HL-60 (cell line): ENCODE data around the gene KIAA1217.

Experiments used
- DNase-seq, 2 experiments: peaks; one replicate each; pipeline ENCODE4 v3.0.0-alpha.2; 2010 to 2020; ENCODE audit warnings: low read depth in 1 of 2, low spot score in 1 of 2
- H3K27ac ChIP-seq: fragments of 250-450 bp; sonication (Bioruptor Pico); replicated peaks from 2 replicates; pipeline ENCODE4 v1.5.1; 2020; ENCODE audit warnings: mild to moderate bottlenecking, moderate library complexity
- H3K27me3 ChIP-seq: fragments of 250-450 bp; sonication (Bioruptor Pico); 2 replicates; pipeline ENCODE4 v1.5.1; 2021; ENCODE audit warnings: mild to moderate bottlenecking, moderate library complexity; ENCODE audit not compliant: insufficient read depth, poor library complexity, severe bottlenecking
- H3K4me3 ChIP-seq: replicated peaks from 2 replicates; pipeline ENCODE4 v1.5.1; 2011; ENCODE audit warnings: mild to moderate bottlenecking, control low read depth, low read length; ENCODE audit not compliant: insufficient read depth
- CTCF ChIP-seq: IDR thresholded peaks from one replicate; pipeline ENCODE4 v1.5.1; 2011; ENCODE audit warnings: low read length, control low read depth, inconsistent platforms; ENCODE audit not compliant: insufficient read depth
- GABPA ChIP-seq: IDR thresholded peaks from 2 replicates; pipeline ENCODE4 v1.6.1; 2012; ENCODE audit warnings: low read depth
- POLR2AphosphoS5 ChIP-seq: IDR thresholded peaks from 2 replicates; pipeline ENCODE4 v1.6.1; 2012; ENCODE audit warnings: low read depth
- SPI1 ChIP-seq: IDR thresholded peaks from 2 replicates; pipeline ENCODE4 v1.6.1; 2012; ENCODE audit warnings: low read depth, mild to moderate bottlenecking, borderline replicate concordance
- TF ChIP-seq, protein P1 (sequence below): IDR thresholded peaks from 2 replicates; pipeline ENCODE4 v1.6.1; 2012; ENCODE audit warnings: low read depth; ENCODE audit not compliant: insufficient replicate concordance

KIAA1217 gene

GRCh38 chr10:24484771-24485170, 275.8 kb downstream of the KIAA1217 start:
- Histone ChIP-seq H3K4me3 (no peak overlapping the region), H3K27me3 (no peaks in the 10 kb centered on the region), H3K27ac (no peak overlapping the region)
- TF ChIP-seq POLR2AphosphoS5, result no peak
- TF ChIP-seq GABPA, result no peak
- TF ChIP-seq, protein P1, sequence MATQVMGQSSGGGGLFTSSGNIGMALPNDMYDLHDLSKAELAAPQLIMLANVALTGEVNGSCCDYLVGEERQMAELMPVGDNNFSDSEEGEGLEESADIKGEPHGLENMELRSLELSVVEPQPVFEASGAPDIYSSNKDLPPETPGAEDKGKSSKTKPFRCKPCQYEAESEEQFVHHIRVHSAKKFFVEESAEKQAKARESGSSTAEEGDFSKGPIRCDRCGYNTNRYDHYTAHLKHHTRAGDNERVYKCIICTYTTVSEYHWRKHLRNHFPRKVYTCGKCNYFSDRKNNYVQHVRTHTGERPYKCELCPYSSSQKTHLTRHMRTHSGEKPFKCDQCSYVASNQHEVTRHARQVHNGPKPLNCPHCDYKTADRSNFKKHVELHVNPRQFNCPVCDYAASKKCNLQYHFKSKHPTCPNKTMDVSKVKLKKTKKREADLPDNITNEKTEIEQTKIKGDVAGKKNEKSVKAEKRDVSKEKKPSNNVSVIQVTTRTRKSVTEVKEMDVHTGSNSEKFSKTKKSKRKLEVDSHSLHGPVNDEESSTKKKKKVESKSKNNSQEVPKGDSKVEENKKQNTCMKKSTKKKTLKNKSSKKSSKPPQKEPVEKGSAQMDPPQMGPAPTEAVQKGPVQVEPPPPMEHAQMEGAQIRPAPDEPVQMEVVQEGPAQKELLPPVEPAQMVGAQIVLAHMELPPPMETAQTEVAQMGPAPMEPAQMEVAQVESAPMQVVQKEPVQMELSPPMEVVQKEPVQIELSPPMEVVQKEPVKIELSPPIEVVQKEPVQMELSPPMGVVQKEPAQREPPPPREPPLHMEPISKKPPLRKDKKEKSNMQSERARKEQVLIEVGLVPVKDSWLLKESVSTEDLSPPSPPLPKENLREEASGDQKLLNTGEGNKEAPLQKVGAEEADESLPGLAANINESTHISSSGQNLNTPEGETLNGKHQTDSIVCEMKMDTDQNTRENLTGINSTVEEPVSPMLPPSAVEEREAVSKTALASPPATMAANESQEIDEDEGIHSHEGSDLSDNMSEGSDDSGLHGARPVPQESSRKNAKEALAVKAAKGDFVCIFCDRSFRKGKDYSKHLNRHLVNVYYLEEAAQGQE, result no peak
- no peak for TF ChIP-seq SPI1
- no peak for TF ChIP-seq CTCF
- DNase-seq, result no peak

- Histone ChIP-seq H3K4me3 (no peak overlapping the region), H3K27ac (no peak overlapping the region), H3K27me3 (no peaks in the 10 kb centered on the region)
- TF ChIP-seq POLR2AphosphoS5 (no peak), CTCF (no peak)
- DNase-seq, result no peak
Measured at GRCh38 chr10:24485304-24485703, 276.4 kb downstream of the KIAA1217 start.

DNA sequence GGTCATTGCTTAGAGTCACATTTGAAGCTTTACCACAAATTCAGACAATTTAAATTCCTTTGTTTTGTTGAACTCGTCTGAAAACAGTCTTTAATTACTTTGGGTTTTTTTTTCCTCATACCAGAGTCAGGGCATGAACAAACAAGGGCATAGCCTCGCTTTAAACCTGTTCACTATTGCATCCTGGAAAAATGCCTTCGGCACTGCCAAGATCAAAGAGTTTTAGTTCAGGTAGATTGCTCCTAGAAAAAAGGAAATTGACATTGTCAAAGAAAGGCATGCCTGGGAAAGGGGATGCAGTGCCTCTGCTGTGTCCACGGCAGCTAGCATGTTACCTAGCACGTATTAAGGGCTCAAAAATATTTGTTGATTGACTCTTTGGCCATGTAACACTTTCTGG, 279.7 kb downstream of the KIAA1217 start:
- DNase-seq, result no peak

More for the DNA sequence above, 279.7 kb downstream of the KIAA1217 start:
- Histone ChIP-seq H3K27ac (no peak overlapping the region), H3K27me3 (no peaks in the 10 kb centered on the region), H3K4me3 (no peak overlapping the region)
- TF ChIP-seq CTCF (no peak), POLR2AphosphoS5 (no peak), SPI1 (no peak), GABPA (no peak)
- TF ChIP-seq, protein P1, result no peak
